ENCODE results near the gene PTPRD. TPM values are rescaled to one million over a fixed set of nuclear protein-coding genes. Genes with fewer than 3 reads are reported as not detected.

PTPRD gene
- polyA plus RNA-seq, 1 experiment = 0.39 TPM

DNA sequence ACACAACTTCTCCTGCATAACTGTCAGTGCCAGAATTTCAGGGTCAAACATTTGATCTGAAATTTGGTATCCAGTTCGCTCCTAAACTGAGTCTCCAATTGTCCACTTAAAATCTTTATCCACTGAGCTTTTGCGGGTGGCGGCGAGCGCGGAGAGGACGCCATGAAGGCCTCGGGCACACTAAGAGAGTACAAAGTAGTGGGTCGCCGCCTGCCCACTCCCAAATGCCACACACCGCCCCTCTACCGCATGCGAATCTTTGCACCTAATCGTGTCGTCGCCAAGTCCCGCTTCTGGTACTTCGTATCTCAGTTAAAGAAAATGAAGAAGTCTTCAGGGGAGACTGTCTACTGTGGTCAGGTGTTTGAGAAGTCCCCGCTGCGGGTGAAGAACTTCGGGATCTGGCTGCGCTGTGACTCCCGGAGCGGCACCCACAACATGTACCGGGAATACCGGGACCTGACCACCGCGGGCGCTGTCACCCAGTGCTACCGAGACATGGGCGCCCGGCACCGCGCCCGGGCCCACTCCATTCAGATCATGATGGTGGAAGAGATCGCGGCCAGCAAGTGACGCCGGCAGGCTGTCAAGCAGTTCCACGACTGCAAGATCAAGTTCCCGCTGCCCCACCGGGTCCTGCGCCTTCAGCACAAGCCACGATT lies 1899.5 kb downstream of the PTPRD start:
- Histone ChIP-seq H3K27me3 (ENCODE audit: control insufficient read depth, insufficient read depth, low read length) (no peaks in the 10 kb centered on the region), H3K4me3 (ENCODE audit: low read depth, low read length) (no peak overlapping the region), H3K36me3 (ENCODE audit: control insufficient read depth, insufficient read depth, low read length) (no peaks in the 10 kb centered on the region)
- no peak for DNase-seq (ENCODE audit: low read depth)
- CTCF ChIA-PET = no interaction called here
- TF ChIP-seq, protein P1, sequence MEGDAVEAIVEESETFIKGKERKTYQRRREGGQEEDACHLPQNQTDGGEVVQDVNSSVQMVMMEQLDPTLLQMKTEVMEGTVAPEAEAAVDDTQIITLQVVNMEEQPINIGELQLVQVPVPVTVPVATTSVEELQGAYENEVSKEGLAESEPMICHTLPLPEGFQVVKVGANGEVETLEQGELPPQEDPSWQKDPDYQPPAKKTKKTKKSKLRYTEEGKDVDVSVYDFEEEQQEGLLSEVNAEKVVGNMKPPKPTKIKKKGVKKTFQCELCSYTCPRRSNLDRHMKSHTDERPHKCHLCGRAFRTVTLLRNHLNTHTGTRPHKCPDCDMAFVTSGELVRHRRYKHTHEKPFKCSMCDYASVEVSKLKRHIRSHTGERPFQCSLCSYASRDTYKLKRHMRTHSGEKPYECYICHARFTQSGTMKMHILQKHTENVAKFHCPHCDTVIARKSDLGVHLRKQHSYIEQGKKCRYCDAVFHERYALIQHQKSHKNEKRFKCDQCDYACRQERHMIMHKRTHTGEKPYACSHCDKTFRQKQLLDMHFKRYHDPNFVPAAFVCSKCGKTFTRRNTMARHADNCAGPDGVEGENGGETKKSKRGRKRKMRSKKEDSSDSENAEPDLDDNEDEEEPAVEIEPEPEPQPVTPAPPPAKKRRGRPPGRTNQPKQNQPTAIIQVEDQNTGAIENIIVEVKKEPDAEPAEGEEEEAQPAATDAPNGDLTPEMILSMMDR (IDR thresholded peaks at IDR 0.05; ENCODE audit: insufficient read depth, low read depth, low read length) = no peak
- POLR2A ChIA-PET = no interaction called here

DNA sequence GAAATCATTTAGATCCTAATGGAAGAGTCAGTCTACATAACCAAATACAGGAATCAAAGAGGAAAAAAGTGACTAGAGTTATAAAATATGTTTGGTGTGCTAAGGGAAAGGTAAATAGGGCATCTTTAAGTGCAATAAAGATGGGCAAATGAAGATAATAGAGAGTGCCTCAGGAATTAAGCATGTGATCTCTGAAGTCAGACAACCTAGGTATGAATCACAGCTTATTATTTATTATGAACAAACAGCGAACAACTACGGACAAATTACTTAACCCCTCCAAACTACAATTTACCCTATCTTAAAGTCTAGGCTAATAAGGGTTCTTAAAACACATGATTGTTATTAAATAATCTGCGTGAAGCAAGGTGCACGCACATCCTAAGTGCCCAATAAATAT lies 1903.1 kb downstream of the PTPRD start:
- Histone ChIP-seq H3K36me3 (ENCODE audit: control insufficient read depth, insufficient read depth, low read length) (no peaks in the 10 kb centered on the region), H3K27me3 (ENCODE audit: control insufficient read depth, insufficient read depth, low read length) (no peaks in the 10 kb centered on the region), H3K4me3 (ENCODE audit: low read depth, low read length) (no peak overlapping the region)
- POLR2A ChIA-PET = no interaction called here
- CTCF ChIA-PET = no interaction called here
- no peak for DNase-seq (ENCODE audit: low read depth)
- TF ChIP-seq, protein P1 (IDR thresholded peaks at IDR 0.05; ENCODE audit: insufficient read depth, low read depth, low read length) = no peak

DNA sequence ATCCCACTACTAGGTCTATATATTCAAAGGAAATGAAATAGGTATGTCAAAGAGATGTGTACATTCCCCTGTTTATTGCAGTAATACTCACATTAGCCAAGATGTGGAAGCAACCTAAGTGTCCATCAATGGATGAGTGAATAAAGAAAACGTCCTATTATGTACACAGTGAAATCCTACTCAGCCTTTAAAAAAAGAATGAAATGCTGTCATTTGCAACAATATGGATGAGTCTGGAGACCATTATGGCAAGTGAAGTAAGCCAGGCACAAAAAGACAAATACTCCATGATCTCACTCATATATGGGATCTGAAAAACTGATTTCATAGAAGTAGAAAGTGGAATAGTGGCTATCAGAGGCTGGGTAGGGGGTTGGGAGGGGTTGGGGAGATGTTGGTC lies 1904.1 kb downstream of the PTPRD start:
- TF ChIP-seq, protein P1 (IDR thresholded peaks at IDR 0.05; ENCODE audit: insufficient read depth, low read depth, low read length) = no peak
- POLR2A ChIA-PET = no interaction called here
- CTCF ChIA-PET = no interaction called here
- H3K4me3 ChIP-seq (ENCODE audit: low read depth, low read length) = no peak overlapping the region
- H3K36me3 ChIP-seq (ENCODE audit: control insufficient read depth, insufficient read depth, low read length) = no peaks in the 10 kb centered on the region
- no peak for DNase-seq (ENCODE audit: low read depth)
- H3K27me3 ChIP-seq (ENCODE audit: control insufficient read depth, insufficient read depth, low read length) = no peaks in the 10 kb centered on the region

DNA sequence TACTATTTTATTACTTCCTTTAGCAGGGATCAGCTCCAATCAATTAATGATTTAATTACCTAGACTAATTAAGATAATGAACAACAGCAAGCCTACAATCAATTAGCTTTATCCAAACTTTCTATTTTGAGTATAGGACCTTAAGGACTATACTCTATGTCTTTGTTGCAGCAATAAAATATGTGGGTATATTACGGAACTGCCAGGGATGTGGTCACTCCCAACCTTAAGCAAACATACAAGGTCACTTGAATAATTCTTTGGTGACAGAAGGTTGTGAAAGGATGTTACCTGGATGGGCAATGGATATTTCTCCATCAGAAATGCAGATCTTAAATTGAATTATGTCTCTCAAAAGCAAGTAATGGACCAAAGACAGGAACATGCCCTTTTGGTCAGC lies 1905.8 kb downstream of the PTPRD start:
- Histone ChIP-seq H3K4me3 (ENCODE audit: low read depth, low read length) (no peak overlapping the region), H3K27me3 (ENCODE audit: control insufficient read depth, insufficient read depth, low read length) (no peaks in the 10 kb centered on the region), H3K36me3 (ENCODE audit: control insufficient read depth, insufficient read depth, low read length) (no peaks in the 10 kb centered on the region)
- TF ChIP-seq, protein P1 (IDR thresholded peaks at IDR 0.05; ENCODE audit: insufficient read depth, low read depth, low read length) = no peak
- ChIA-PET POLR2A (no interaction called here), CTCF (no interaction called here)
- no peak for DNase-seq (ENCODE audit: low read depth)

DNA sequence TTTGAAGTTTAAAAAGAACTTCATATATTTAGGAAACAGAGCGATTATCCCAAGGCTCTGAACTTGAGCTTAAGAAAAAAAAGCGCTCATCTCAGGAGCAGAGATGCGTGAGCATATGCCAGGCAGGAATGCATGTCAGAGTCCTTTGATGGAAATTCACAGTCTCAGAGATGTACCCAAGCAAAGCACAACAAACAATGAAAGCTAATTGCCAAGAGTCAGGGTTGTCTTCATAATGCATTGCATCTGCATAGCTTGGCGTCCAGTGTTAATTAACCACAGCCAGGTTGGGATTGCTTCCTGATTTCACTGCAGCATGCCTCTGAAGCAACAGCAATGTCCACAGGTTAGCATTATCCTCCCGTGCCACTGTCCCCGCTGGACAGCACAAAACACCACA lies 1906.3 kb downstream of the PTPRD start:
- Histone ChIP-seq H3K4me3 (ENCODE audit: low read depth, low read length) (no peak overlapping the region), H3K36me3 (ENCODE audit: control insufficient read depth, insufficient read depth, low read length) (no peaks in the 10 kb centered on the region), H3K27me3 (ENCODE audit: control insufficient read depth, insufficient read depth, low read length) (no peaks in the 10 kb centered on the region)
- POLR2A ChIA-PET = no interaction called here
- DNase-seq (ENCODE audit: low read depth) = no peak
- TF ChIP-seq, protein P1 (IDR thresholded peaks at IDR 0.05; ENCODE audit: insufficient read depth, low read depth, low read length) = no peak
- CTCF ChIA-PET = no interaction called here
